Measurements from ENCODE around the gene RGMB. TPM values are rescaled to one million over a fixed set of nuclear protein-coding genes. Genes with fewer than 3 reads are reported as not detected.
A peak's percentile ranks its signal among the peaks of the same experiment; 100 is the strongest.

Gene RGMB
- total RNA-seq, 1 experiment from 2014 or later = 19.3 TPM

GRCh38 chr5:98816582-98817222 lies 43.2 kb downstream of the RGMB start:
- no peak overlapping the region for H4K91ac ChIP-seq (ENCODE audit: insufficient read length, low read depth, low read length)
- H3K56ac ChIP-seq (ENCODE audit: insufficient read length, low read depth, low read length) = no peak overlapping the region
- H3K79me2 ChIP-seq (ENCODE audit: insufficient read depth, low read length) = no peaks in the 10 kb centered on the region
- no peaks in the 10 kb centered on the region for H3K4me1 ChIP-seq (ENCODE audit: insufficient read depth, low read length)
- H3K79me1 ChIP-seq (ENCODE audit: insufficient read depth, low read depth, low read length, poor library complexity, severe bottlenecking) = no peaks in the 10 kb centered on the region
- H3K27me3 ChIP-seq (ENCODE audit: insufficient read depth, low read length) = no peaks in the 10 kb centered on the region
- H3K4me3 Mint-ChIP-seq = no peak overlapping the region
- H3K4me2 ChIP-seq (ENCODE audit: insufficient read depth, insufficient read length, low read length) = no peak overlapping the region
- H3K4me1 Mint-ChIP-seq = no peaks in the 10 kb centered on the region; a peak in 1 of 4 replicates
- no peak overlapping the region for H2BK5ac ChIP-seq (ENCODE audit: insufficient read length, low read length)
- DNase-seq = no peak
- no peak overlapping the region for H3K9ac ChIP-seq (ENCODE audit: extremely low read depth, insufficient read length, low read length)
- no peak overlapping the region for H2BK20ac ChIP-seq (ENCODE audit: low read depth, low read length, poor library complexity, severe bottlenecking)
- WGBS (ENCODE audit: extremely low coverage, insufficient read length, low lambda C conversion rate) = no CpG with 5 or more reads among the region's 6 CpGs
- H4K20me1 ChIP-seq (ENCODE audit: control insufficient read depth, insufficient read depth, insufficient read length) = no peaks in the 10 kb centered on the region
- H3K27ac ChIP-seq (ENCODE audit: insufficient read length, low read depth, low read length) = no peak overlapping the region
- no peak overlapping the region for H3T11ph ChIP-seq (ENCODE audit: low read length)
- no peak overlapping the region for H2BK120ac ChIP-seq (ENCODE audit: low read depth, low read length, poor library complexity, severe bottlenecking)
- H3K27me3 Mint-ChIP-seq (ENCODE audit: low read depth) = no peaks in the 10 kb centered on the region
- peaks cover 5 to 13% (median 7%) of the 10 kb centered on the region in 3 experiments; a peak in 5 of 7 replicates for H3K36me3 Mint-ChIP-seq (ENCODE audit: insufficient read depth in 1 of 3, low read depth in 3 of 3)
- no peak overlapping the region for H3K18ac ChIP-seq (ENCODE audit: insufficient read length, low read depth, low read length)
- peak overlapping the region in 1 of 3 experiments; percentile 79; a peak in 1 of 7 replicates for H3K27ac Mint-ChIP-seq
- no peak overlapping the region for H3K14ac ChIP-seq (ENCODE audit: insufficient read depth, low read length)
- H2AK5ac ChIP-seq (ENCODE audit: insufficient read length, low read length) = no peak overlapping the region
- TF ChIP-seq CTCF (conservative IDR thresholded peaks at IDR 0.05) = no peak
- no peak overlapping the region for H2AFZ ChIP-seq (ENCODE audit: low read length)
- H3K9me3 ChIP-seq (ENCODE audit: control insufficient read depth, low read depth, low read length) = no peaks in the 10 kb centered on the region
- no peak overlapping the region for H4K8ac ChIP-seq (replicated peaks; ENCODE audit: insufficient read length, low read depth, low read length)
- H2BK15ac ChIP-seq (ENCODE audit: low read depth, low read length) = no peak overlapping the region
- peaks cover 12% of the 10 kb centered on the region in 2 experiments for H3K9me3 Mint-ChIP-seq
- no peak overlapping the region for H3K23ac ChIP-seq (ENCODE audit: insufficient read length, low read depth, low read length)
- no peak overlapping the region for H2BK12ac ChIP-seq (ENCODE audit: insufficient read length, low read depth, low read length)
- H3K4ac ChIP-seq (ENCODE audit: low read depth, low read length) = no peak overlapping the region
- no peaks in the 10 kb centered on the region for H3K23me2 ChIP-seq (ENCODE audit: insufficient read length, low read depth, low read length, poor library complexity, severe bottlenecking)
- no peak overlapping the region for H4K5ac ChIP-seq (ENCODE audit: insufficient read length, low read depth, low read length)
